Measurements from ENCODE around the gene GCFC2.
"Not testable (repeated sequence)": the region's sequence is repeated elsewhere in the genome, so short reads cannot be mapped to it uniquely, and the experiment has no call there.

GCFC2 gene

DNA sequence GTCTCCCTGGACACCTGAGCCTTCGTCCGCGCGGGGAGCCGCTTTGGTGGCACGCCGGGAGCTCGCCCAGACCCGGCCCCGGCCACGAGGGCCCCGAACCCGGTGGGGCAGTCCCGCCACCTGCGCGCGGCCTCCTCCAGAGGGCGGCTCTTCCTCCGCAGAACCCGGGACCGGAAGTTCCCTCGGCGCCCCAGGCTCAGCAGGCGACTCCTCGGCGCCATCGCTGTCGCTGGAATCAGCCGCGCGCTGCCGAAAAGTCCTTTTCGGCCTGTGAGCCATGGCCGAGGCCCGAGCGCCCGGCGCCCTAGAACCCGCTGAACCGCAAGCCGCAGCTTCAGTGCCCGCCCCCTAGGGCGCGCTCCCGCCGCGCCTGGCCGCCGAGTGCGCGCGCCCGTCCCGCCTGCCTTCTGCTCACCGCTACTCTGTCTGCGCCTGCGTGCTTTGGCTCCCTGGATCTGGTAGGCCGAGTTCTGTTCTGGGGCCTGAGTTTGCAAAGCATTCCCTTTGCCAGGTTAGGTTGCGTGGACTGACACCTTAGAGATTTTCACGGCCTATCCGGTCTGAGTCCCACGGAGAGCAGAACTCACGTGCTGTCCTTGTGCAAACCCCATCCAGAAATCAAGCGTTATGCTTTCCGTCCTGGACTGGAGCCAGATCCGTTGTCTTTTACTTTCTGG, at the start of gene GCFC2:
TSS of gene GCFC2 (minus strand) at position 339 of the 677 bp plus-strand sequence. CDS start at position 279, 60 bp downstream.
- DNase-seq (ENCODE audit: insufficient read length, low spot score) (peak; percentile 74), FAIRE-seq (peak; percentile 93)

- no peak for DNase-seq (ENCODE audit: insufficient read length, low spot score)
- no peak for FAIRE-seq
Observed at GRCh38 chr2:75752828-75753227, 42.1 kb upstream of the GCFC2 start.

- DNase-seq (ENCODE audit: insufficient read length, low spot score) (no peak), FAIRE-seq (no peak)
Observed at GRCh38 chr2:75751824-75752468, 41.2 kb upstream of the GCFC2 start.

DNA sequence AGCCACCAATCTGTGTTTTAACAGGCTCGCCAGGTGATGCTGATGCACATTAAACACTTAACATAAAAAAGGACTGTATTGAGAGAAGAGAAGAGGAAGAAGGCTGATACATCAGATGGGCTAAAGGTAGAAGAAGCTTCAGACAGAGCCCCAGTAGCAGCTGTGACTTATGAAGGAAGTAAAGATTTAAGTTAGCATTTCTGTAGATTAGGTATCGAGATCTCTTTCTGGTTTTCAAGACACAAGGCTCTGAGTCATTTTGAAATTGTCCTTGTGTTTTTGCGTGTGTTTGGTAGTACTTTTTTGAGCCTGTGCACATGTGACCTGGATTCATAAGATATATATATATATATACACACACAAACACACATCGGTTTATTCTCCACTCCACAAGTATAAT, 40.6 kb upstream of the GCFC2 start:
- DNase-seq (ENCODE audit: insufficient read length, low spot score) (no peak), FAIRE-seq (no peak)

GRCh38 chr2:75737961-75738360, 27.2 kb upstream of the GCFC2 start:
- DNase-seq (ENCODE audit: insufficient read length, low spot score) (no peak), FAIRE-seq (no peak)

DNA sequence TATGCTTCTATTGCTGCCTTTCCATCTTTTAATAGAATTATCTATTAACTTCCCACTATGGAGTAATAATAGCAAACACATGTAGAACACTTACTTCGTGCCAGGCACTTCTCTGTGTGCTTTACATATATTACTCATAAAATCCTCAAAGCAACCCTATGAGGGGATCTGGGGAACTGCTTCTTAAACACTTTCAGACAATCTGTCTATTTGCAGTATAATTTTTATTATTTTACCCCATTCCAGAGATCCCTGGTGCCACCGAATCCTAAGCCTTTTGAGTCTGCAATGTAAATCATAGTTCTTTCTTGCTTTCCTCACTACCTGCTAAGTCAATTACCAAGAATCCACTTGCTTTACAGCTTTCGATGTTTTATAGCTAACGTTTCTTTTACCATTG, 25.6 kb upstream of the GCFC2 start:
- FAIRE-seq (no peak), DNase-seq (ENCODE audit: insufficient read length, low spot score) (no peak)

GRCh38 chr2:75729861-75730260, 19.1 kb upstream of the GCFC2 start:
- DNase-seq (ENCODE audit: insufficient read length, low spot score) (no peak), FAIRE-seq (no peak)

DNA sequence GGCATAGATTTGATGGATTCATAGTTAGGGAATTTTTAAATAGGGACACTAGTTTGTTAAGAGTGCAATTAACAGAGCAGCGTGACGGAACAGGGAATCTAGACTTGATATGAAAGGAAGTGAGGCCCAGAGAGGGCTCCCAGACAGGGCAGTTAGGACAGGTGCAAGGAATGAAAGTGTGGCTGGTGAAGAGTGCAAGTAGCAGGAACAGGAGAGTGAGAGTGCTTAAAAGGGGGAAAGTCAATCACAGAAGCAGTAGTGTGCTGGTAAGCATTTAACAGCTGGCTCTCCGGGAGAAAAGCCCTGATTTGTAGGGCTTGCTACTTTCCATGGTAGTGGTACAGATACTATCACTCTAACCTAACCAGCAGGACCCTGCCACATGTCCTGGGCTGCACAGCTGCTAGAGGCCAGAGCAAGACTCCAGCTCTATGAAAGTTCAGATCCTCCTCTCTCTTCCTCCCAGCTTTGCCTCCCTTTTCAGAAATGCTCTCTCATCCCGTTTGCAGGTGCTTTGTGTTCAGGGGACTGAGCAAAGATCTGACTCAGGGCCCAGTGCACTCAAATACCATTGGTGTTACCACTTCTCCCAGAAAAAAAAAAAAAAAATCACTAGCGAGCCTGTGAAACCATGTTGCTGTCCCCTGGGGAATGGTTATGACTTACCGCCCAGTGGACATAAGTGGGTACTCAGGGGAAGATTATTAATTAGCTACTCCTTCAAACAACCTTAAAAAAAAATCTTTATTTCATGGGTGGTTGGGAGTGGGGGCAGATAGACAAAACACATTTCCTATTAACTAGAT, 18.1 kb upstream of the GCFC2 start:
- FAIRE-seq = no peak

GRCh38 chr2:75722687-75723086, 12.0 kb upstream of the GCFC2 start:
- FAIRE-seq (no peak), DNase-seq (ENCODE audit: insufficient read length, low spot score) (no peak)

More for the DNA sequence above, 18.1 kb upstream of the GCFC2 start:
- no peak for DNase-seq (ENCODE audit: insufficient read length, low spot score)

GRCh38 chr2:75720525-75720924, 9.8 kb upstream of the GCFC2 start:
- DNase-seq (ENCODE audit: insufficient read length, low spot score) (no peak), FAIRE-seq (no peak)

DNA sequence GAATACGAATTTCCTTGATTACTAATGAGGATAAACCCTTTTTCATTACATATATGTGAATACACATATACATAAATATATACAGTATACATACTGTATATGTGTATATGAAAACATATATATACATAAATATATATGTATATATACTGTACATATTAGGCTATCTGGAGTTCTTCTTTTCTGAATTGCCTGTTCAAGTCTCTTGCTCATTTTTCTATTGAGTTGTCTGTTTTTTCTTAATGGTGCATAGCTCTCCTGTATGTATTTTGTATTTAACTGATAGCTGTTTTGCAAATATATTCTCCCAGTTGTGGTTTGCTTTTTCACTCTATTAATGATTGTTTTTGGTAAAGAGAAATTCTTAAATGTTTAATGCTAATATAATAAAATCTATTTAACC, 8.9 kb upstream of the GCFC2 start:
- FAIRE-seq = no peak
- DNase-seq (ENCODE audit: insufficient read length, low spot score) = no peak

GRCh38 chr2:75716406-75716805, 5.7 kb upstream of the GCFC2 start:
- FAIRE-seq = no peak

GRCh38 chr2:75711590-75711989, 875 bp upstream of the GCFC2 start:
- not testable (repeated sequence) for DNase-seq (ENCODE audit: insufficient read length, low spot score)

More at GRCh38 chr2:75716406-75716805, 5.7 kb upstream of the GCFC2 start:
- no peak for DNase-seq (ENCODE audit: insufficient read length, low spot score)

DNA sequence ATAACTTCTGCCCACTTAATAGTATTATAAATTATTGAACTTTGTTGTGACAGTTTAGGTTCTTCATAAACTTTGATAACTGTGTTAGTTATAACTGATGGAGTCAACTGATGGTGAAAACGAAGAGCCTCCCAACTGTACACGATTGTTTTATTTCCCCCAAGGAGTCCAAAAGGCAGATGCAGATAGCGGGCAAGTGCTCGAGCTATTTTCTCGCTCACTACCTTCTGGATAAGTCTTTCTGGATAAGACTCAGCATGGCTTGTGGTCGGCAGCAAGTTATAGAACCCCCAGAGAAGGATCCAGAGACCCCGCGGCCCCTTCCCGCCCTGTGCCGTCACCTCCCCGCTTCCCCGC, 517 bp downstream of the GCFC2 start:
- no peak for DNase-seq (ENCODE audit: insufficient read length, low spot score)

More at GRCh38 chr2:75711590-75711989, 875 bp upstream of the GCFC2 start:
- not testable (repeated sequence) for FAIRE-seq

GRCh38 chr2:75709297-75709696, 1.4 kb downstream of the GCFC2 start:
- DNase-seq (ENCODE audit: insufficient read length, low spot score) (no peak), FAIRE-seq (peak; percentile 73)

More for the DNA sequence above, 517 bp downstream of the GCFC2 start:
- no peak for FAIRE-seq

DNA sequence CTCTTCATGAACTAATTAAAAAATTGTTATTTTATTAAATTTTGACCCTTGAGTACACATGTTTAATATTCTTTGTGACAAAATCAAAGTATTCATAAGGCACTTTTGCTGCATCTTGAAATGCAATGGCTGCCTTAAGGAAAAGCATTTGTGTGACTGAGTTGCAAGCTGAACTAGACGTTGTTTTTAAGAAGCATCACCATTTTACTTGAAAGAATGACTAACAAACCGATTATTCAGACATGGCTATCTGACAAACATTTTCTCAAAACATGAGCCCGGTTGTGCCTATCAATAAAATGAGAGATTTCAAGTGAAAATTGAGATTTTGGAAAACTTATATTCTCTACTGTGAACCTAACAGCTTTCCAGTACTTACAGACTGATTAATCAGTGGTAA, 2.8 kb downstream of the GCFC2 start:
- FAIRE-seq (no peak), DNase-seq (ENCODE audit: insufficient read length, low spot score) (no peak)

GRCh38 chr2:75705921-75706320, 4.8 kb downstream of the GCFC2 start:
- DNase-seq (ENCODE audit: insufficient read length, low spot score) (no peak), FAIRE-seq (no peak)

DNA sequence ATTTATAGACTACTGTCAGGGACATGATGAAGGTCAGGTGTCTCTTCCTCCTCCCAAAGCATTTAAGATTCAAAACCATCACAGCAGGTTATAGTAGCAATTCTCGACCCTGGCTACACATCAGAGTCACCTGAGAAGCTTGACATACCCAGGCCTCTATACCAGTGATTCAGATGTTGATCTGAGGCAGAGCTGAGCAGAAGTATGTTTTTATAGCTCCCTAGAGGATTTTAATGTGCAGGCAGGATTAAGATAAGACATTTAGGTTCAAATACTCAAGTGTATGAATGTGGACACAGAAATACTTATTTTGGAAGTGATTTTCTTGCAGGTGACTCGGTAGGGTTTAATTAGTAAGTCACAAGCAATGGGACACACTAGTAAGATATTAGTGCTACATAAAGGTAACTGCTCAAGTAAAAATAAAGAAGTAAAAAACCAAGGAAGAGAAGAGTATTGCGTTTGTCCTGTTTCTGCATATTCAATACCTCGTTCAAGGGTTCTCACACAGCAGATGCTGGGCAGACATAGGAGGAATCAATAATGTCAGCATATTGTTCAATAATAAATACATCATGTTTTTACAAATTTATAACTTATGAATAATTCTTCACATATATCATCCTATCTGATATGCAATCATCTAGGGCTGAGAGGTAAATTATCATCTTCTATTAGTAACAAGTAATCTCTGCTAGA, 7.0 kb downstream of the GCFC2 start:
- no peak for DNase-seq (ENCODE audit: insufficient read length, low spot score)
- no peak for FAIRE-seq

GRCh38 chr2:75702593-75702992, 8.1 kb downstream of the GCFC2 start:
- no peak for DNase-seq (ENCODE audit: insufficient read length, low spot score)
- no peak for FAIRE-seq

GRCh38 chr2:75698918-75699317, 11.8 kb downstream of the GCFC2 start:
- FAIRE-seq (no peak), DNase-seq (ENCODE audit: insufficient read length, low spot score) (no peak)

- DNase-seq (ENCODE audit: insufficient read length, low spot score) = no peak
- no peak for FAIRE-seq
Observed at GRCh38 chr2:75688196-75688595, 22.5 kb downstream of the GCFC2 start.
